Activated CD8-positive, alpha-beta memory T cell treated with anti-CD3 and anti-CD28 coated beads, Interleukin-2, amount 50 U/mL, for 24 hours (primary cell): ENCODE measurements around the gene DYRK4.
"Not testable (repeated sequence)": the region's sequence is repeated elsewhere in the genome, so short reads cannot be mapped to it uniquely, and the experiment has no call there.

Experiments
- DNase-seq: peaks from one replicate; pipeline ENCODE4 v3.0.0-alpha.2; 2020; ENCODE audit errors: extremely low read depth

DYRK4 gene, protein sequence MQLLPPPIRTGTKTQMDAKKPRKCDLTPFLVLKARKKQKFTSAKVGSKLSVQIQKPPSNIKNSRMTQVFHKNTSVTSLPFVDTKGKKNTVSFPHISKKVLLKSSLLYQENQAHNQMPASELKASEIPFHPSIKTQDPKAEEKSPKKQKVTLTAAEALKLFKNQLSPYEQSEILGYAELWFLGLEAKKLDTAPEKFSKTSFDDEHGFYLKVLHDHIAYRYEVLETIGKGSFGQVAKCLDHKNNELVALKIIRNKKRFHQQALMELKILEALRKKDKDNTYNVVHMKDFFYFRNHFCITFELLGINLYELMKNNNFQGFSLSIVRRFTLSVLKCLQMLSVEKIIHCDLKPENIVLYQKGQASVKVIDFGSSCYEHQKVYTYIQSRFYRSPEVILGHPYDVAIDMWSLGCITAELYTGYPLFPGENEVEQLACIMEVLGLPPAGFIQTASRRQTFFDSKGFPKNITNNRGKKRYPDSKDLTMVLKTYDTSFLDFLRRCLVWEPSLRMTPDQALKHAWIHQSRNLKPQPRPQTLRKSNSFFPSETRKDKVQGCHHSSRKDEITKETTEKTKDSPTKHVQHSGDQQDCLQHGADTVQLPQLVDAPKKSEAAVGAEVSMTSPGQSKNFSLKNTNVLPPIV

DNA sequence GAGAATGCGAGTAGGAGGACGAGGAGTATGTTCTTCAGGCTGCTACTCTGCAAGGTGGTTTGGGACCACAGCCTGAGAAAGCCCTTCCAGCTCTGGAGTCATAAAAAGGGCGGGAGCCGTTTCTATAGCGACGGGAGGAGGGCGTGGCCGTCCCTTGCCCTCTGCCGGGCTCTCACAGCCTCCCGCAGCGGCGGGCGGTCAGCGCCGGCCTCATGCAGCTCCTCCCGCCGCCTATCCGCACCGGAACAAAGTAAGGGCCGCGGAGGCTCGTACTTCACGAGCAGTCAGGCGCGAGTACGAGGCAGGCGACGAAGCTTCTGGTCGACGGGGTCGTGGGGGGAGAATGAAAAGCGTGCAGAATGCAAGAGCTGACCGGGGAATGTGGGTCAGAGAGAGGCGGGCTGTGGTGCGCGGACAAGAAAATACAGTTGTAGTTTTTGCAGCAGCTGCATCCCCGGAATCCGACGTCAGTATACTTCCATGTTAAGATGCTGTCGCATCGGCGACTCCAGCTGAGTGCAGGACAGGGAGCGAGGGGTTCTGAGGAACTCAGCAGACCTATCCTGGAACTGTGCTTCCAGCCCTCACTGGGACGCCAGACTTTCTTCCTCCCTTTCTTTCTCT lies at the start of gene DYRK4:
DYRK4 (plus strand) TSS at position 175 of the 624 bp plus-strand sequence; CDS start at position 213, 38 bp downstream.
- DNase-seq = no peak

DNA sequence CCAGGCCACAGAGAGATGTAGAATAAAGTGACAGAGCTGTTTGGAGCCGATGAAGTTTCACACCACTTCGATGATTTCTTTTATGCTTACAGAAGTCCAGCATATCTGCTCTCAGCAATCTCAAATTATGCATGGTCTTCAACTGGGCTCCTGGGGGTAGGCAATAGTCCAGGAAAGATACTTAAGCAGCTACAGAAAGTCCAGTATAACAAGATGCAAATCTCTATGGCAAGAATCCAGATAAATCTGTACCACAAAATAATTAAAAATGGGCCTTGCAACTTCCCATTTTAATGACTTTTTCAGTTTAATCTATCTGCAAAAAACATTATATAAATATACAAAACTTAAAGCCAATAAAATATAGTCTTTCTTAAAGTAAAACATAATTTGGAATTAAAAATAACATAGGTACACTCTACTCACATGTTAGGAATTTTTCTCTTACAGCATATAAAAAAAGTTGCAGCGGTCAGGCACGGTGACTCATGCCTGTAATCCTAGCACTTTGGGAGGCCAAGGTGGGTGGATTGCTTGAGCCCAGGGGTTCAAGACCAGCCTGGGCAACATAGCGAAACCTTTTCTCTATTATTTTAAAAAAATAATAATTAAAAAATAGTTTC lies 43.8 kb upstream of the DYRK4 start:
- no peak for DNase-seq

DNA sequence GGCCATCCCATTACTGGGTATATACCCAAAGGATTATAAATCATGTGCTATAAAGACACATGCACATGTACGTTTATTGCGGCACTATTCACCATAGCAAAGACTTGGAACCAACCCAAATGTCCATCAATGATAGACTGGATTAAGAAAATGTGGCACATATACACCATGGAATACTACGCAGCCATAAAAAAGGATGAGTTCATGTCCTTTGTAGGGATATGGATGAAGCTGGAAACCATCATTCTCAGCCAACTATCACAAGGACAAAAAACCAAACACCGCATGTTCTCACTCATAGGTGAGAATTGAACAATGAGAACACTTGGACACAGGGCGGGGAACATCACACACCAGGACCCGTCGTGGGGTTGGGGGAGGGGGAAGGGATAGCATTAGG lies 38.6 kb upstream of the DYRK4 start:
- DNase-seq = not testable (repeated sequence)

DNA sequence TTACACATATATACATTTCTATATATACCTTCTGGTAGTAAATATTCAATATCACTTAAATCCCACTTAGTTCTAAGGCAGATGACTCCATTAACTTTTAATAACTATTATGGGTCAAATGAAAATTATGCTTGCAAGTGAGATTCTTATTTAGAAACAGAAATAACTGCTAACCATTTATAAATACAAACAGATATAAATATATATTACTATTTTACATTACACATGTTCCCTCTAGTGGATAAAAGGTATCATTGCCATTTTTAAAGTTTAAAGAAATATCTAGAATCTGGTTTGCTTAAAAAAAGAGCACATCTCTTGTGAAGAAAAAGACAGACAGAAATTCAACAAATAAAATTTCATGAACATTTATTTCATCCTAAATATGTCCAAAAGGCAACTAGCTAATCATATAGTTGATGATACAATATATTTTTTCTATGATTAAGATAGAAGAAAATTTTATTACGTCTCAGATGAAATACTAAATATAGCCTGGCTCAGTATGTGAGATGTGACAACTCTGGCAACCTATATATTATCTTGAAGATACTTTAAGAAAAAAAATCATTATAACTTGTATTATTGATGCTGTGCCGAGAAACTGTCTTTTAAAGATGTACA lies 35.0 kb upstream of the DYRK4 start:
- no peak for DNase-seq

DNA sequence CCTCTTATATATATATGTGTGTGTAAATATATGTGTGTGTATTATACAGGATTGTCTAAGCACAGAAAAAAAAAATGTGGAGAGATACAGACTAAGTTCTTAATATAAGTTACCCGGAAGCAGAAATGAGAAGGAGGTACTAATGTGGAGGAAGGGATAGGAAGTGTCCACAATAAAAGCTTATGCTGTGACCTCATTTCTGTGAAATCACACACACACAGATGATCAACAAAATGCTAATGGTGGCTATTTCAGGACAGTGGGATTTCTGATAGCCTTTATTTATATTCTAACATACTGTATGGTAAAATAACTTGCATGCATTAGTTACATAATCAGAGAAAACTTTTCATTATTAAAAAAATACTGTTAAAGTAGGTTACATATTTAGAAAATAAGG lies 31.8 kb upstream of the DYRK4 start:
- no peak for DNase-seq

DNA sequence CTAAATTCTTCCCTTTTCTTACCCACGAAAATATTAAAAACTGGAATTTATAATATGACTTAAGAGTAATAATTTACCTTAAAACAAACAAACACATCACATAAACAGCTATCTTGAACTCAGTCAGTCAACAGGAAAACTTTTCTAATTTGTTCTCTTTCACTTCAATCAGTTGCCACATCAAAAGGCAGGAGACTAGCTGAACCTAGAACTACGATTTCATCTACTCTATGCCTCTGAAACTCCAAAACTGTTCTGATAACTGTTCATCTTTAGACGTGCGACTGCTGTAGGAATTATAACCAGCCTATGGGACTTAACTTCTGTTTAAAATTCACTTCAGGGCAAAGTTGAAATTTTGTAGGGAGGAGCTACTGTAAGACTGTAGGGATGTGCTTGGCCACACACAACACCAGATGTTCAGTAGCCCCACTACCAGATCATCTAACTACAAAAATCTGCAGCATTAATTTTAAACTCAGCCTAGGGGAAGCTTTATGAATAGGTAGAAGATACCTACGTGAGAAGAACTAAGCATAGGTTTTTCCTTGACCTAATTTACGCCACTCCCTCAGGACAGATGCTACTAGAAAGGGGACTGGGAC lies 30.9 kb upstream of the DYRK4 start:
- DNase-seq = no peak

DNA sequence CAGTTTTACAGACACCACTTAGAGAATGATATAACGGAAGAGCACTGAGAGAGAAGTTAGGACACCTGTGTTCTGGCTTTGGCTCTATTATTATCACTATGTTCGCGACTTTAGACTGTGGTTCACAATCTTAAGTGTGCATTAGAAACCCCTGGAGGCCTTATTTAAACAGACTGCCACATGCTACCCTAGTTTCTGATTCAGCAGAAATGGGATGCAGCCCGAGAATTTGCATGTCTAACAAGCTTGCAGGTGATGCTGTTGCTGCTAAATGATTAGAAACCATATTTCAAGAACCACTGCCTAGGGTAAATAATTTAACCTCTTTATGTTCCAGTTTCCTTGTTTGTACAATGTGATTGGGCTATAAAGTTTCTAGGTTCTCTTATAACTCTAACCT lies 26.9 kb upstream of the DYRK4 start:
- no peak for DNase-seq

DNA sequence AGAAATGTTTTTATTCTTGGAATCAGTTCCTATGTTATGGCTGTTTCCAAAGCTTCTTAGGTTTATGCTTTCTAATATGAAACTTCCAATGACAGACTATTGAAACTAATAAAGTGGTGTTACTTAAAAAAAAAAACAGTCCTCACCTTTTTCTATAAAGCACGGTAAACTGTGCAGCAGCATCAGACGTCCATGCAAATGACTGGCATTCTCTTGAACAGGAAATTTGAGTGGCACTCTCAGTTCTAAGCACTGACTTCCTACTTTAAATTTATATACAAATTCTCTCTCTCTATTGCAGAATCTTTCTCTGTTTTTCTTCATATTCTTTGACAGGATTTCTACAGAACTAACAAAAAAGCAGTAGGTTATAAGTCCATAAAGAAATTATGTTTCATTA lies 26.1 kb upstream of the DYRK4 start:
- DNase-seq = no peak

DNA sequence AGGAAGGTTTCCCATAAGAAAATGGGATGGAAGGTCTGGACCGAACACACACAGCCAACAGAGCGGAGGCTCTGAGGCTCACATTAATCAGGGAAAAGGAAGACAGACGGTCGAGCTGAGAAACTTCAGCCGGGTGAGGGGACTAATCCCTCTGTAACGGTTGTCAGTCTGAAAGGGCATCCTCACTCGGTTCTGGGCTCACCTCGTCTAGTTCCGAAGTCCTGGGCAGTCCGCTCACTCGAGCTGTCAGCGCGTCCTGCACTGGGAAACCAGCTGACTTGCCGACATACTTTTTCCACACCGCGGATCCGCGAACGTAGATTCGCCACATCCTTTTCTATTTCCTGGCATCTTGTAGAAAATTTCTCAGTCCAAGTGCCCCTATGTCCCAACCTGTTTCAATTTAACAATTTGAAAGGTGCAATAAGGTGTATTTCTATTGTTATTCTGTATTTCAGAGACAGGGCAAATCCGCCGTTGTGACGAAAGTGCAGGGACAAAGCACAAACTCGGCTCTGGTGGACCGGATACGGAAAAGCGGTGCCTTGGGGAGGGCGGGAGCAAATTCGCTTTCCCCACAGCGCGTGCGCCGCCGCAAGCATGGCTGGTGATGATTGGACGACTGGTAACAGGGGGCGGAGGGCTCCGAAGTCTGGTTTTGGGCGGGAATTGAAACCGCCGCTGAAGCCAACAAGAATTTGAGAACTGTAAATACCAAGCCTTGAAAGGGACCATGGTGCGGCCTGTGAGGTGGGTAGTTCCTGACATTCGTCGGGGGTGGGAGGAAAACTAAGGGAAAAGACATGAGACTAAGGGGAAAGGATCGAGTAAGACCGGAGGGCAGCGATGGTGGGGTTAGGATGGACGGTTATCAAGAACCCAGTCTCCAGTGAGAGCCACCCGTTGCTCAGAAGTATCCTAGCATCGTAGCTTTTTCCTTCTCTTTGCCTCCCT lies 23.5 kb upstream of the DYRK4 start, which contains the start of gene RAD51AP1:
RAD51AP1 (plus strand) TSS at position 684 of the 954 bp plus-strand sequence; CDS start at position 734, 50 bp downstream.
- DNase-seq = peak; percentile 86

DNA sequence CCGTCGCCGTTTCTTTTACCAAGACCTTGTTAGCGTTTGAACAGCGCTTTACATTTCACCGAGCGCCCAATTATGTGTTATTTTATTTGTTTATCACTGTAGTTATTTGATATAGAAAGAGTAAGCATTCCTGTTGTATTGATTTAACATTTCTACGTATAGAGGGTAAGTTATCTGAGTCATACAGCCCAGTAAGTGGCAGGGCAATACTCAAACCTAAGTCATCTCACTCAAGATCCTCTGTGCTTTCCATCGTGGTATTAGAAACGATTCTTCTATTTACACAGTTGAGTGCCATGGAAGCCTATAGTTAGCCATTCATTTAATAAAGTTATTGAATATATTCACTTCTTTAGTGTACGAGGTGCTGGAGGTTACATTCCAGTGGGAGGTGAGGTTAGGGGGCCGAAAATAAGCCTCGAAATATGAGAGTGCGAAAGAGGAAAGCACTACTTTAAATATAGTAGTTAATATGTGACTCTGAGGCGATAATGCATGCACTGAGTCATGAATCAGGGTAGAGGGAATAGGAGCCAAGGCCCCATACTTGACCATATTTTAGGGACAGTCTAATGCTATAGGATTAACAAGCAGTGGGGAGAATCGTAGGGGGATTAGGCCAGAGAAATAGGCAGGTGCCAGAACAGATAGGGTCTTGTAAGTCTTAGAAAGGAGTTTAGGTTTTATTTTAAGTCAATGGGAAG lies 22.7 kb upstream of the DYRK4 start:
- DNase-seq = no peak

DNA sequence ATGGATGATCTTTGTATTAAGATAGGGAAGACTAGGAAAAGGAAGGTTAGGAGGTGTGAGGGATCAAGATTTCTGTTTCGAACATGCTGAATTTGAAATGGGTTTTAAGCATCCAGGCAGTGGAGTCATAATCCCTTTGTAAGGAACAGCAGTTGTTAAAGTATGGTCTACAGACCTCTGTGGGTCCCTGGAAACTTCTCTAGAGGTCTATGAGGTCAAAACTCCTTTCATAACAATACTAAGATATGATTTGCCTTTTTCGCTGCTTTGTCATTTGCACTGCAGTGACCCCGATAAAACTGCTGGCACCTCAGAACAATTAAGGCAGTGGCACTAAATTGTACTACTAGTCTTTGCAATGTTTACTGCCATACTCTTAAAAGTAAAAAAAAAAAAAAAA lies 21.8 kb upstream of the DYRK4 start:
- DNase-seq = no peak

DNA sequence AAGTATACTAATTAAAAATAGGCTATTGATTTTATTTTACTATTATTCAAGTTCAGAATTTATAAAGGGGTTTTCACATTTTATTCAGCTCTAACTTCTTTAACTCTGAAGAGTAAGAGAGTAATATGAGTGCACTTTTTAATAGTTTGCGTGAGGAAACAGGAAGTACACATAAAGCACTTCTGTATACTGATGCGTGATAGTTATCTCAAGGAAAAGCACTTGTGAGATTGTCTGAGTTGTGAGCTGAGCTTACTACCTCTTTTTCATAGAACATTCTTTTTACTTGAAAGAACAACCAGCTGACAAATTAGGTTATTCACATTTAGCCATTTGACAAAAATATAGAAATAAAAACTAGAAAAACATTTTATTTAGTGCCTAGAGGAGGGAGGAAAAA lies 21.4 kb upstream of the DYRK4 start:
- no peak for DNase-seq

DNA sequence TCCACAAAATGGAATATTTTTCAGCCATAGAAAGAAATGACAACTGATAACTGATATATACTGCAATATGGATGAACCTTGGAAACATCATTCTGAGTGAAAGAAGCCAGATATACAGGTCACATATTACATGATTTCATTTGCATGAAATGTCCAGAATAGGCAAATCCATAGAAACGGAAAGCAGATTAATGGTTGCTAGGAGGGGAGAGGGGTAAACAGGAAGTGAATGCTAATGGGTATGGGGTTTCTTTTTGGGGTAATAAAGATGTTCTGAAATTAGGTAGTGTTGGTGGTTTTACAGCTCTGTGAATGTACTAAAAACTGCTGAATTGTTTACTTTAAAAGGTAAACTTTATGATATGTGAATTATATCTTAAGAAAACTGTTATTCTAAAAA lies 16.8 kb upstream of the DYRK4 start:
- DNase-seq = no peak

DNA sequence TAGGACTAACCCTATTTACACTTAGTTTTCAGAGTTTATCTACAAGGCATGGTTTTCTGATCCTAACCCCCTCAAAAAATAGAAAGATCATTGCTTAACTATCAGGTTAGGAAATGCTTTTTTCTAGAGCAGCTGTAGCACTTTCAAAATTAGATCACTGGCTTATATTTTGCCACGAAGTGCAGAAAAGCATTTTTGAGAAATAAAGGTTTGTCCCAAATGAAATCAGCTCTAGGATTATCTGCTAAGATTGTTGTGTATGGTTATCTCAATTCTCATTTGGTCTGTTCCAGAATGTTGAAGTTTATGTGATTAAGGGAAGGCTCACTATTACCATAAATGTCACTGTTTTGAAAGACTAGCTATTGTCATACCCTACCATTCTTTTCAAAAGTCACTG lies 9.8 kb upstream of the DYRK4 start:
- no peak for DNase-seq

DNA sequence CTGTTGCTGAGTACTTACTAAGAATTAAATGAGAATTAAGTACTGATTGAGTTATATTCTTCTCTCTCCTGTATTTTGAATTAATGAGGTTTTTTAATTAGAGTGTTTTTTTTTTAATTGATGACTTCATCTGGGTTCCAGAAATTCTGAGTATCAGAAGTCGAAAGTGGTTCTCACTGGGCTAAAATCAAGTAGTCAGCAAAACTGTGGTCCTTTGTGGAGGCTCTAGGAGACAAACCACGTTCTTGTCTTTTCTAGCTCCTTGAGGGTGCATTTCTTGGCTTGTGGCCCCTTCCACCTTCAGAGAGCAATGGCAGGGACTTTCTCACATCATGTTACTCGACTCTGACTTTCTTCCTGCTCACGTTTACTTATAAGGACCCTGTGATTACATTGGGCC lies 8.1 kb upstream of the DYRK4 start:
- no peak for DNase-seq

DNA sequence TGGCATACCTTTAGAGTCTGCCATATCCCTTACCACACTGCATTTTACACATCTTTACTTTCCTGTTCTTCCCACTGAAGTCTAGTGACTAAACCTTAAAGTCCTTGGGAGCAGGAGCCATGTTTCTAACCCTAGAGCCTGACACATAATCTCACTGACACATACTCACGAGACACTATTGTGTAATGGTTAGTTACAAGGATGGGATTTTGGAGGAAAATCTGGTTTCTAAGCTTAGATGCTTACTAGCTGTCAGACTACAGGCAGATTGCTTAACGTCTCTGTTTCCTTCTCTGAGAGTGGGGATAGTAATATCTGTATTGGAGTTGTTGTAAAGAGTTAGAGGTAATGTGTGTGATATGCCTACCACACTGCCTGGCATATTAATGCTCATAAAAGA lies 6.2 kb upstream of the DYRK4 start:
- DNase-seq = no peak

DNA sequence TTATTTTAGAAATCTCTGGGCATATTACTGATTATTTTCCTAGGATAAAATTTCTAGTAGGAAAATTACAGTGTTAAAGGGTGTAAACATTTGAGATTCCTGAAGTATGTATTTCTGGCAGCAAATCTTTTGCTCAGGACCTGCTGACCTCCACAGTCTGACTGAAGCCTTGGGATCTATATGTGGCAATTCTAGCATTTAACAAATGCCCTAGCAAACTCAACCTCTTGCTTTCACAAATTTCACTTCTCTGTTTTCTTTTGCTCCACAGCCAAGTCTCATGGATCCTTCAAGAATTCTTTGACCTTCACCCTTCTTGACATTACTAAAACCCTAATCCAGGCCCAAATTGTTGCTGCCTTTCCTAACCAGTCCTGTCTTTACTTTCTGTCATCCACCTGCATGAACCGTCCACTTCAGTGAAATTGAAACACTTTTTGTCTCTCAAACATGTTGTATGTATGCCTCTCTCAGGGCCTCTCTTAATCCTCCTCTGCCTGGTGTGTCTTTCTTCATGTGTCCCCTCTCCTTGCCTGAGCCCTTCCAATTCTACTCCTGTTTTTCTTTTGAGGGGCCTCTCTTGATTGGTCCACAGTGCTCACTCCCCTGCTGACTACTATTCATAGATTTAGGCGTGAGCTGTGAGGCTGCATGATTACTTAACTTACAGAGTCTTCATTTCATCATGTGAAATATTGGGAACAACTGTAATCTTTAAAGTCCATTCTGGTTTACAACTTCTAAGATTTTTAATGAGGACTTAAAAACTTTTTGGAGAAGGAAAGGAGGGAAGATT lies 5.1 kb upstream of the DYRK4 start:
- no peak for DNase-seq

DNA sequence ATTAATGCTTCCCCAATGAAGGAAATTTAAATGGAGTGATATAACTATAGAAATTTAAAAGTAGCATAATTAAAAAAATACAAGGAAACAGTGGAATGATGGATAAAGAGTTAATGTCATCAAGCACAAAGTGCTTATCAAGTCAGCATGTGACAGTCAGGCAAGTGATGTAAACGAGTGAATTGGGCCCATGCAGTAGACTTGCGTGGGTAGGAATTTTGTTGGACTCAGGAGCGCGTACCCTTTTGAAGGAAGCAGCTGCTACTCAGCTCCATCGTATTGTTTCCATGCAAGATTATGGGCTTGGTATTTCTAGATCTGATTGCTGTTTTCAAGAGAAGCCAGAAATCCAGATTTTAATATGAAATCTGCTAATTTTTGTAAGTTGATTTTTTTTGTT lies 4.4 kb upstream of the DYRK4 start:
- no peak for DNase-seq

DNA sequence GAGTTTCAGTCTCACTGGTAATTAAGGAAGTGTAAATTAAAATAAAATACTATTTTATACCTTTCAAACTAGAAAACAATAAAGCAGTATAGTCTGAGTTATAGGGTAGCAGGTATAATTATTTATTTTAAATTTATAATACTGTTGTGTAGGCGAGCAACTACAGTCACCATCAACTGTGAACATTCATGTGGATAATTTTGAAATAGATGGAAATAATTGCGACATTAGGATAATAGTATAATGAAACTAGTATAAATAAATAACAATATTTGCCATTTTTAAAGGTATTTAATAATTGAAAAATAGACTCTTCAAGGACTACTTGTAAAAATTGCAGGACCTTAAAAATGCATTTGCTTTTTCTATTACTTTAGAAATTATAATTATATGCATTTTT lies 3.8 kb upstream of the DYRK4 start:
- no peak for DNase-seq
